HL-60/S4 (cell line): ENCODE data around the gene SUPT7L.
"Not testable (repeated sequence)": the region's sequence is repeated elsewhere in the genome, so short reads cannot be mapped to it uniquely, and the experiment has no call there.

Source experiments
- in situ Hi-C: fragments of 300-500 bp; cut with MboI; formaldehyde crosslinking; loops from 2 replicates; pipeline ENCODE4 v1.14.3; 2022; ENCODE audit warnings: low sequenced_read_pairs

Gene SUPT7L

GRCh38 chr2:27687232-27687631 lies 23.8 kb upstream of the SUPT7L start:
- in situ Hi-C loops, result no loop called here

DNA sequence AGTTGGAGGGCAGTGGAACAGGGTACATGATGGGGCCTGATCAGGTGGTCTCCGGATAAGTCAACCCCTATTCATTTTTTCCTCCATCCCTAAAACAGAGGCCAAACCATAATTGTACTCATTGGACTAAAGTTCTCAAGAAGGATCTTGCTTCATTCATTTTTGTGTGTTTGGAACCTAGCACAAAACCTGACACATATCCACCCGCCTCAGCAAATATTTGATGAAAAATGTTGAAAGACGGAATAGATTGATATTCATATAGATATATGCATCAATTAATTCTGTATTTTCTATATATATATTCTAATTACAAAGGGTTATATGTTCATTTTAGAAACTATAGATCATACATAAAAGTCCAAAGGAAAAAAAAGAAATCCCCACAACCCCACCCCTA lies 22.2 kb upstream of the SUPT7L start:
- in situ Hi-C loops, result no loop called here

DNA sequence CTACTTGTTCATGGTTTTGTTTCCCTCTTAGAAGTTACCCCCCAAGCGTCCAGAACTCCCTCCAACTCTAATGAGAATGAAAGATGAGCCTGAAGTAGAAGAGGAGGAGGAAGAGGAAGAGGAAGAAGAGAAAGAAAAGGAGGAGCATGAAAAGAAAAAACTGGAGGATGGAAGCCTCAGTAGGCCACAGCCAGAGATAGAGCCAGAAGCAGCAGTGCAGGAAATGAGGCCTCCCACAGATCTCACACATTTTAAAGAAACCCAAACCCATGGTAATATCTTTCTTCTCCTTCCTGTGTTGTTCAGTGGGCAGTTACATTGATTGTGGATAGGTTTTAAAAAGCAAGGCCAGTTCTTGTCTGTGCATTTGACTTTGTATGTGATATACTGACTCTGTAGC lies 21.6 kb upstream of the SUPT7L start:
- in situ Hi-C loops, result not testable (repeated sequence)

DNA sequence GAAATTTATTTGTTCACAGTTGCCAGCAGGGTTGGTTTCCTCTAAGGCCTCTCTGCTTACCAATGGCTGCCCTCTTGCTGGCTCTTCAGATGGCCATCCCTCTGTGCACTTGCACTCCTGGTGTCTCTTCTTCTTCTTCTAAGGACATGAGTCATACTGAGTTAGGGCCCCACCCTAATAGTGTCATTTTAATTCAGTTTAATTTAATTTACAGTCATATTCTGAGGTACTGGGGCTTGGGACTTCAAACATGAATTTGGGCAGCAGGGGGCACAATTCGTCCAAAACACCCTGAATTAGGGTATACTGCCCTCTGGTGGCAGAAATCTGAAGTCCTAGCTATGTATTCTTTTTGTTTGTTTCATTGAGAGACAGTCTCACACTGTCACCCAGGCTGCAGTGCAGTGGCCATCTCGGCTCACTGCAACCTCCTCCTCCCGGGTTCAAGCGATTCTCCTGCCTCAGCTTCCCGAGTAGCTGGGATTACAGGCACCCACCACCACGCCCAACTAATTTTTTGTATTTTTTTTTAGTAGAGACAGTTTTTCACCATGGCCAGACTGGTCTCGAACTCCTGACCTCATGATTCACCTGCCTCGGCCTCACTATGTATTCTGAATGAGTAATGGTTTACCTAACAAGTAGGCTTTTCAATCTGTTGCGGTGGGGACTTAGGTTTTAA lies 20.1 kb upstream of the SUPT7L start:
- in situ Hi-C loops, result no loop called here

GRCh38 chr2:27682334-27682771 lies 18.9 kb upstream of the SUPT7L start:
- in situ Hi-C loops, result not testable (repeated sequence)

- in situ Hi-C loops, result no loop called here
Measured at GRCh38 chr2:27681841-27682240, 18.4 kb upstream of the SUPT7L start.

- in situ Hi-C loops, result no loop called here
Measured at GRCh38 chr2:27680571-27680970, 17.2 kb upstream of the SUPT7L start.

- in situ Hi-C loops, result no loop called here
Measured at GRCh38 chr2:27672723-27673486, 9.5 kb upstream of the SUPT7L start.

- in situ Hi-C loops, result no loop called here
Measured at GRCh38 chr2:27671235-27671634, 7.8 kb upstream of the SUPT7L start.

DNA sequence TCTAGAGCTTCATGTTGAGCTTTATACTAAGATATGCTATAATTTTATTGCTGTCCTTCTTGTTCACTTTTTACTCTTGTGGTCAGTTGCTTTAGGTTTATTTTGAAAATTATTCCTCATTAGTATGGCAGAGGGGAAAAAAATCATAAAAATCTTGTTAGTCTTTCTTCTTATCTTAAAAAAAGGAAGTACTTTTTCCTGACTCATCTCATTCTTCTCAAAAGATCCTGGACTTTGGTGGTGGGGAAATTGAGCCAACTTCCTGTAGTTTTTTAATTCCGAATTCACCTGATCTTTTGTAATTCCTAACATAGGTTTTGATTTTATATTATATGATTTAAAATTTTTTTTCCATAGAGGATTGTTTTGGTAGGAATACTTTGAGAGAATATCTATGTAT lies 4.0 kb upstream of the SUPT7L start:
- in situ Hi-C loops, result no loop called here

GRCh38 chr2:27664622-27665363 lies 1.4 kb upstream of the SUPT7L start:
- in situ Hi-C loops, result no loop called here

DNA sequence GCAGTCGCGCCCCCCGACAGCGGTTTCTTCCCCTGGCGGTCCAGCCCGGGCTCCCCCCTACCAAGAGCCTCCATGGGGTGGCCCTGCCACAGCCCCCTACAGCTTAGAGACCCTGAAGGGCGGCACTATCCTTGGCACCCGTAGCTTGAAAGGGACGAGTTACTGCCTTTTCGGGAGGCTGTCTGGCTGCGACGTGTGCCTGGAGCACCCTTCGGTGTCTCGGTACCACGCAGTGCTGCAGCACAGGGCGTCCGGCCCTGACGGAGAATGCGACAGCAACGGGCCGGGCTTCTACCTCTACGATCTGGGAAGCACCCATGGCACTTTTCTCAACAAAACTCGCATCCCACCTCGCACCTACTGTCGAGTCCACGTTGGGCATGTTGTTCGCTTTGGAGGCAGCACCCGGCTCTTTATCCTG lies 750 bp upstream of the SUPT7L start:
- in situ Hi-C loops, result no loop called here

DNA sequence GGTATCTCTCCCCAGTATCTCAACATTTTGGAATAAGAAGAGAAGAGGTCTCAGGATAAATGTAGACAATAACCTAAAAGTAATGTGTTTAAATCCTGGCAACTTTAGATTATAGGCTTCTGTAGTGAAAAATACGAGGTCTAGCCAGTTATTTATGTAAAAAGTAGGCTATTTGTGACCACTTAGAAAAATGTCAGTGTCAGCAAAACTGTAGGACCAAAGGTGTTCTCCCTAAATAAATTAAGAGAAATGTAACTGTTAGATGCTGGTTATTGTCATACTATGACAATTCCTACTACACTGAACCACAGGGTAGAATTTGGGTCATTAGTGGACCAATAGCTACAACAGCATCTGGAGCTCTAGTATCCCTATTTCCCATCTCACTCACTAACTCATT lies 2.0 kb downstream of the SUPT7L start:
- in situ Hi-C loops, result no loop called here

DNA sequence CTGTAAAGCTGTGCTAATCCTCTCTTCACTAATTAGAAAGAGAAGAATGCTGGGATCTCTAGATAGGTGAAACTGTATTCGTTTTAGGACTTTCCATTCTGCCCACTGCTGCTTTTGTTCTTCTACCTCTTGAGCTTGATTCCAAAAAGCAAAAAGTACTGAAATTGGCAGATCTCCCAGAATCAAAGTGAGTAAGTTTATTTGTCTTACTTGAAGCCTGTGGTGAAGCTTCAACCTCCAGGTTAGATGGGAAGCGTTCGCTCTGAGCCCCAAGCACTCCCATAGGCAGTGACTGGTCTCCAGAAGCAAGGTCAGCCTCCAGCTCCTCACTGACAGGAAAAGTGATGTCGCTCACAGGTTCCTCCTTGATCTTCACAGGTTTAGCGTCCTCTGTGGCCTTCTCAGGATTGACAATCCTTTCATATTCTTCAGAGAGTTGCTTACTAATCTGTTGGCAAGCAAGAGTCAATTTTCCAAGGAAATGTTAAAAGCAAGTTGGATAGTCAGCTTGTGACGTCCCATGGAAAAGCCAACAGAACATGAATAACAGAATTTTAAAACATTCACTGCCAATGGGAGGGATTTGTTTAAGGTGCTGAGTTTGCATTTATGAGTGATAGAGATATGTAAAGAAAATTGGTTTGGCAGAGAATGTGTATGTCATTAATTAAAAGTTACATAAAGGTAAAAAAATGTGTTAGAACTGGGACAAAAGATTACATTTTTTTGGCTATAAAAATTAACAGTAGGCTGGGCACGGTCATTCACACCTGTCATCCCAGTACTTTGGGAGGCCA lies 8.1 kb downstream of the SUPT7L start:
- in situ Hi-C loops, result no loop called here

GRCh38 chr2:27653397-27653796 lies 10.0 kb downstream of the SUPT7L start:
- in situ Hi-C loops, result no loop called here

GRCh38 chr2:27652790-27653189 lies 10.6 kb downstream of the SUPT7L start:
- in situ Hi-C loops, result no loop called here

DNA sequence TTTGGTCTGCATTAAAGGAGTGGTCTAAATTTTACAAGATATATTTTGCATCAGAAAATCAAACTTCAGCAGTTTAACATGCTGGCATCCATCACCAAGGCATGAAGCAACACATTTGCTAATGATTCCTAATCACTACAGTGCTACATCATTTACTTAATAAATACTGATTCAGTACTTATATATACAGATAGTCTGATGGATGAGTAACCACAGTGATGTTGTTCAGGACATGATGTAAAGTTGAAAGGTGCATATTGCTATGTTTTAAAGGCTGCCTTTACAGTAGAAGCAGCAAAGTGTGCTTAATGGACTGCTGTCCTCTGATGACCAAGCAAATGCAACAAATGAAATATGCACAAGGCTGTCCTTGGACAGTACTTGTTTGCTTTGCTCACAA lies 11.1 kb downstream of the SUPT7L start:
- in situ Hi-C loops, result no loop called here

DNA sequence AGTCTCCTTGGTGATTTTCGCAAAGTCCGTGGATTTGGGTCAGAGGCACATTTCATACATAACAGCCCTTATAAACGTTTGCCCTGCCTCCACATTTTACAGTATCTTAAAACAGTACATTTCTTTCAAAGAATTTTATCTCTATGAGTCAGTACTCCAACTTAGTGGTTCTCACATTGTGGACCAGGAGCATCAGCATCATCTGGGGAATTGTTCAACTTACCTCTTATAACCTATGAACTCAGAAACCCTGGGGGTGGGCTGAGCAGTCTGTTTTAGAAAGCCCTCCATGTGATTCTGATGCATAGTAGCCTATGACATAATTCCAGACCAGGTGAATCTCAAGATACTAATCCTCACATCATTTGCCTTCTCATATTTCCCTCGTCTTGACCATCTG lies 12.4 kb downstream of the SUPT7L start:
- in situ Hi-C loops, result no loop called here

DNA sequence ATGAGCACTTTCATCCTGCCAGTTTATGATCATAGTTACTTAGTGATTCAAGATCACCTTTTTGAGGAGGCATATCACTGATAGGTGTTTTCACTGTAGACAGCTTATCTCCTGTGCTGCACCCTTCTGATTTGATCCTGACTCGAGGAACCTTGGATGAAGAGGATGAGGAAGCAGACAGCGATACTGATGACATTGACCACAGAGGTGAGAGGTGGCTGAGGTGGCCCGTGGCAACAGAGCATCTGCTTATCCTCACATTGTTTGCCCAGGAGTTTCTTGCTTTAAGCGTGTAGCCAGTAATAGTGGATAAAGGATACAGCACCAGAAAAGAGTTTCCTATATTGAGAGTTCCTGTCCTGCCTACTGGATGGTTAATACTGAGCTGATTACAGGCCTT lies 15.7 kb downstream of the SUPT7L start:
- in situ Hi-C loops, result no loop called here

DNA sequence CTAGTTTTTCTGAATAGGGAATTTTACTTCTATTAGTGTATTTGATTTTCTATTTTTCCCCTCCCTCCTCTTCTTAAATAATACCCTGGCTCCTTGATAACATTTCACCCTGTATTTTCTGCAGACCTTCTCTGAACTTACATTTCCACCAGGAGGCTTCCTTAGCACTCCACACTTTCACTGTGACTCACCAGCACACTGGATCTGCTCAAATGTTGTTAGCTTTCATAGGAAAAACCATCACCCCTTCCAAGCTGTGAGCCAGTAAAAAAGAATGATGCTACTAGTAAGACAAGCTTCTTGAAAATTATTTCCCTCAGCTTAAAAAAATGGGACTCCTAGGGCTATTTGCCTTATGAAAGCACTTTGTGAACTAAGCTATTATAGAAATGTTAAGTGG lies 16.1 kb downstream of the SUPT7L start:
- in situ Hi-C loops, result no loop called here

- in situ Hi-C loops, result no loop called here
Measured at GRCh38 chr2:27645197-27645596, 18.2 kb downstream of the SUPT7L start.
